MM.1S (cell line): ENCODE measurements around the gene GLS.

Experiments used
- DNase-seq: peaks from one replicate; pipeline ENCODE4 v3.0.0-alpha.2; 2015
- H2AFZ ChIP-seq: fragments of 300-600 bp; sonication (generic); 2 replicates; pipeline ENCODE4 v1.6.0; 2016; ENCODE audit warnings: antibody characterized with exemption, low read length
- H3F3A ChIP-seq: fragments of 300-600 bp; sonication (generic); 2 replicates; pipeline ENCODE4 v1.6.1; 2016; ENCODE audit warnings: mild to moderate bottlenecking, antibody characterized with exemption, low read length, moderate library complexity, mixed read lengths; ENCODE audit not compliant: insufficient read depth
- H3K27ac ChIP-seq: fragments of 300-600 bp; sonication (generic); 2 replicates; pipeline ENCODE4 v1.5.1; 2016; ENCODE audit warnings: mild to moderate bottlenecking, low read length
- H3K27me3 ChIP-seq: fragments of 300-600 bp; sonication (generic); replicated peaks from 2 replicates; pipeline ENCODE4 v1.6.0; 2016; ENCODE audit warnings: low read length; ENCODE audit not compliant: insufficient read depth
- H3K36me3 ChIP-seq: fragments of 300-600 bp; sonication (generic); replicated peaks from 2 replicates; pipeline ENCODE4 v1.6.1; 2016; ENCODE audit warnings: mild to moderate bottlenecking, low read length, mixed read lengths; ENCODE audit not compliant: insufficient read depth
- H3K4me1 ChIP-seq: fragments of 300-600 bp; sonication (generic); 2 replicates; pipeline ENCODE4 v1.6.1; 2016; ENCODE audit warnings: low read length, mixed read lengths
- H3K4me2 ChIP-seq: fragments of 300-600 bp; sonication (generic); 2 replicates; pipeline ENCODE4 v1.6.0; 2016; ENCODE audit warnings: low read depth, low read length
- H3K4me3 ChIP-seq: fragments of 300-600 bp; sonication (generic); 2 replicates; pipeline ENCODE4 v1.5.1; 2016; ENCODE audit warnings: low read length, mixed read lengths
- H3K79me2 ChIP-seq: fragments of 300-600 bp; sonication (generic); 2 replicates; pipeline ENCODE4 v1.6.1; 2016; ENCODE audit warnings: mixed run types, low read length, mixed read lengths
- H3K9ac ChIP-seq: fragments of 300-600 bp; sonication (generic); 2 replicates; pipeline ENCODE4 v1.6.1; 2016; ENCODE audit warnings: low read length, mixed read lengths
- H3K9me2 ChIP-seq: fragments of 300-600 bp; sonication (generic); replicated peaks from 2 replicates; pipeline ENCODE4 v1.6.1; 2016; ENCODE audit warnings: mild to moderate bottlenecking, low read length, mixed read lengths; ENCODE audit not compliant: insufficient read depth
- H3K9me3 ChIP-seq: fragments of 300-600 bp; sonication (generic); replicated peaks from 2 replicates; pipeline ENCODE4 v1.6.1; 2016; ENCODE audit warnings: mild to moderate bottlenecking, low read length, mixed read lengths; ENCODE audit not compliant: insufficient read depth
- H4K20me1 ChIP-seq: fragments of 300-600 bp; sonication (generic); 2 replicates; pipeline ENCODE4 v1.6.1; 2016; ENCODE audit warnings: mild to moderate bottlenecking, low read length, moderate library complexity, mixed read lengths; ENCODE audit not compliant: insufficient read depth
- EZH2 ChIP-seq: fragments of 300-600 bp; sonication (generic); optimal IDR thresholded peaks from 2 replicates; pipeline ENCODE3; 2017; ENCODE audit warnings: low read depth, mild to moderate bottlenecking, antibody characterized with exemption, low read length, mixed read lengths
- EZH2phosphoT487 ChIP-seq: fragments of 300-600 bp; sonication (generic); IDR thresholded peaks from 2 replicates; pipeline ENCODE4 v1.6.1; 2018; ENCODE audit warnings: antibody characterized with exemption, low read length
- TF ChIP-seq, protein P1 (sequence below): fragments of 300-600 bp; sonication (generic); IDR thresholded peaks from 2 replicates; pipeline ENCODE4 v1.5.1; 2016; ENCODE audit warnings: antibody characterized with exemption, low read length, mixed read lengths

Gene GLS

DNA sequence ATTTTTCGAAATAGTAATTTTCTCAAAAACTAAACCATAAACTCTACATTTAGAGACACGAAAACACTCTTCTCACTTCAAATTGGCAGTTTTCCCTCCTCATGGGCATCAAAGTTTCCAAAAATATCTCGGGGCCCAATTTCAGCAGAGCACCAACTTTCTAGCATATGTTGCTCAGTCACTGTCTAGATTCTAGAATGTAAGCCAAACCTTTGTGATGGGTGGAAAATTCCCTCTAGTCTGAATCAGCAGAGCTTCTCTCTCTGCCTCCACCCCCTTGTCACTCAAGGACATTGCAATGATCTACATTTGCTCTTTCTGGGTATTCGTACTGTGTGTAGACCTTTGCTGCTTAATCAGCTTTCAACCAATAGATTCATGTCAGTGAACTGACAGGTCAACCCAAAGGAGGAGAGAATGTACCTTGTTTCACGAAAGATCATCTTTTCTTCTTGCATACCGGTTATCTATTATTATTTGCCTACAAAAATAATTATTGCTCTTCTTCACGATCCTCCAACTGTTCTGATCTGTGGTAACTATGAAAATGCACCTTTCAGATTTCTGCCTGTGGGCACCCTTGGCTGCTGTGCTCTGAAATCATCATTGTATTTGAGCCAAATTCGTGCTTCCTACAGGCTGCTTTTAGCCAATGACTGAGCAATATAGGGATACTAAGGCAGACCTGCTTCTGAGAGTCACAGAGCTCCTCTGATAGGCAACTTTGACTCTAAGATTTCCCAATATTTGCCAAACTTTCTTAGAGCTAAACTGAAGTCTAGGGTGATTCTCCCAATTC, 38.7 kb upstream of the GLS start:
- H3K9me2 ChIP-seq: no peaks in the 10 kb centered on the region
- H3K4me3 ChIP-seq: no peak overlapping the region
- H3K4me2 ChIP-seq: no peak overlapping the region
- H4K20me1 ChIP-seq: no peaks in the 10 kb centered on the region
- no peak for DNase-seq
- H3K27ac ChIP-seq: no peak overlapping the region
- no peak for TF ChIP-seq EZH2
- no peak for TF ChIP-seq EZH2phosphoT487
- TF ChIP-seq, protein P1, sequence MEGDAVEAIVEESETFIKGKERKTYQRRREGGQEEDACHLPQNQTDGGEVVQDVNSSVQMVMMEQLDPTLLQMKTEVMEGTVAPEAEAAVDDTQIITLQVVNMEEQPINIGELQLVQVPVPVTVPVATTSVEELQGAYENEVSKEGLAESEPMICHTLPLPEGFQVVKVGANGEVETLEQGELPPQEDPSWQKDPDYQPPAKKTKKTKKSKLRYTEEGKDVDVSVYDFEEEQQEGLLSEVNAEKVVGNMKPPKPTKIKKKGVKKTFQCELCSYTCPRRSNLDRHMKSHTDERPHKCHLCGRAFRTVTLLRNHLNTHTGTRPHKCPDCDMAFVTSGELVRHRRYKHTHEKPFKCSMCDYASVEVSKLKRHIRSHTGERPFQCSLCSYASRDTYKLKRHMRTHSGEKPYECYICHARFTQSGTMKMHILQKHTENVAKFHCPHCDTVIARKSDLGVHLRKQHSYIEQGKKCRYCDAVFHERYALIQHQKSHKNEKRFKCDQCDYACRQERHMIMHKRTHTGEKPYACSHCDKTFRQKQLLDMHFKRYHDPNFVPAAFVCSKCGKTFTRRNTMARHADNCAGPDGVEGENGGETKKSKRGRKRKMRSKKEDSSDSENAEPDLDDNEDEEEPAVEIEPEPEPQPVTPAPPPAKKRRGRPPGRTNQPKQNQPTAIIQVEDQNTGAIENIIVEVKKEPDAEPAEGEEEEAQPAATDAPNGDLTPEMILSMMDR: no peak
- H3K36me3 ChIP-seq: no peaks in the 10 kb centered on the region
- no peaks in the 10 kb centered on the region for H3K4me1 ChIP-seq
- no peaks in the 10 kb centered on the region for H3F3A ChIP-seq
- H2AFZ ChIP-seq: no peak overlapping the region
- no peaks in the 10 kb centered on the region for H3K79me2 ChIP-seq
- H3K9me3 ChIP-seq: no peaks in the 10 kb centered on the region
- no peaks in the 10 kb centered on the region for H3K27me3 ChIP-seq
- H3K9ac ChIP-seq: no peak overlapping the region

DNA sequence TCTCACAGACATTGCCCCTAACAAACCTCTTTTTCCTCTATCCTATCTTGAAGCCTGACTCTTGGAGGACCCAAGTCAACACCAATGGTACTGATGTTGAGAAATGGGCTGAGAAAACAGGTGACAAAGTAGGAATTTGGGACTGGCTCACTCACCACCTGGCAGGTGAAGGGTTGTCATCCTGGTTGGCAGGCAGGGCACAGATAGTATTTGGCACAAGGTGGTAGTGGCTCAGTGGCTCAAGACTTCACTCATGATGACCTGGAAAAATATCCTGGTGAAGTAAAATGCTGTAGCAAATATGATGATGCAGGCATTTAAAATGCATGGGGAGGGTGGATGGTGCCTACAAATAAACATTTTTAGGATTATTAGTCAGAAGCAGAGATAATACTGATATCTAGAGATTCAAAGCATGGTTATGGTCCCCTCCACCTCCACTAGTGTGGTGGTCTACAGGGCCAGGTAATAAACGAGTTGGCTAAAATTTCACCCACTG, 38.0 kb upstream of the GLS start:
- H3K4me3 ChIP-seq: no peak overlapping the region
- no peaks in the 10 kb centered on the region for H3K9me3 ChIP-seq
- no peak overlapping the region for H2AFZ ChIP-seq
- H3K36me3 ChIP-seq: no peaks in the 10 kb centered on the region
- no peaks in the 10 kb centered on the region for H3F3A ChIP-seq
- H4K20me1 ChIP-seq: no peaks in the 10 kb centered on the region
- H3K79me2 ChIP-seq: no peaks in the 10 kb centered on the region
- no peak overlapping the region for H3K4me2 ChIP-seq
- TF ChIP-seq EZH2phosphoT487: no peak
- TF ChIP-seq EZH2: no peak
- TF ChIP-seq, protein P1: no peak
- H3K4me1 ChIP-seq: no peaks in the 10 kb centered on the region
- no peak for DNase-seq
- H3K27me3 ChIP-seq: no peaks in the 10 kb centered on the region
- H3K27ac ChIP-seq: no peak overlapping the region
- H3K9me2 ChIP-seq: no peaks in the 10 kb centered on the region
- H3K9ac ChIP-seq: no peak overlapping the region

- no peak overlapping the region for H3K9ac ChIP-seq
- no peaks in the 10 kb centered on the region for H3F3A ChIP-seq
- no peaks in the 10 kb centered on the region for H3K9me2 ChIP-seq
- no peak overlapping the region for H3K4me2 ChIP-seq
- DNase-seq: no peak
- no peaks in the 10 kb centered on the region for H3K4me1 ChIP-seq
- no peaks in the 10 kb centered on the region for H3K36me3 ChIP-seq
- no peaks in the 10 kb centered on the region for H4K20me1 ChIP-seq
- TF ChIP-seq EZH2: no peak
- no peak overlapping the region for H3K4me3 ChIP-seq
- H3K27me3 ChIP-seq: no peaks in the 10 kb centered on the region
- H3K79me2 ChIP-seq: no peaks in the 10 kb centered on the region
- no peak overlapping the region for H3K27ac ChIP-seq
- H2AFZ ChIP-seq: no peak overlapping the region
- no peaks in the 10 kb centered on the region for H3K9me3 ChIP-seq
Observed at GRCh38 chr2:190843890-190844699, 36.5 kb upstream of the GLS start.
